GM18502 (cell line): Measurements from ENCODE around the gene FOXN3.
"Not testable (repeated sequence)": the region's sequence is repeated elsewhere in the genome, so short reads cannot be mapped to it uniquely, and the experiment has no call there.

Experiments
- ATAC-seq: cut with Tn5 transposase; IDR thresholded peaks from one replicate; pipeline ENCODE4 v1.9.1; 2021; ENCODE audit warnings: mild to moderate bottlenecking; ENCODE audit not compliant: unreplicated experiment, poor library complexity

FOXN3 gene

GRCh38 chr14:89259951-89260609, 157.0 kb downstream of the FOXN3 start:
- ATAC-seq = no peak

- peak; percentile 55 for ATAC-seq
These were observed 158.2 kb downstream of the FOXN3 start for GRCh38 chr14:89258728-89259273.

DNA sequence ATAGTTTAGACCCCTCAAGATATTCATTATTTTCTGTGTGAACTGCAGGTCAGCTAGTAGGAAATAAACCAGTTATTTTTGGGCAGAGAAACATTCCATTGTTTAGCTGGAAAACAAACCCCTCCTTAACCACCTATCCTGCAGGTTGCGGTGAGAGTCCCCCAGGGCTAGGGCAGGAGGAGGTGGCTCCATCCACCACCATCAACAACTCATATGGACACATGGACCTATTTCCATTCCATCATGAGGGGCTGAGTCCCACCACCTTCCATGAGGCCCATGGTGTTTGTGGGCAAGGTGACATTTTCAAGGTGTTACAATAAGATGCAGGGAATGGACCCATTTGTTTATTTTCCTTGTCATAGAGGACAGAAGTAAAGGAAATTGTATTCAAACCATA, 160.1 kb downstream of the FOXN3 start:
- ATAC-seq = no peak

GRCh38 chr14:89256283-89256682, 160.8 kb downstream of the FOXN3 start:
- ATAC-seq = no peak

DNA sequence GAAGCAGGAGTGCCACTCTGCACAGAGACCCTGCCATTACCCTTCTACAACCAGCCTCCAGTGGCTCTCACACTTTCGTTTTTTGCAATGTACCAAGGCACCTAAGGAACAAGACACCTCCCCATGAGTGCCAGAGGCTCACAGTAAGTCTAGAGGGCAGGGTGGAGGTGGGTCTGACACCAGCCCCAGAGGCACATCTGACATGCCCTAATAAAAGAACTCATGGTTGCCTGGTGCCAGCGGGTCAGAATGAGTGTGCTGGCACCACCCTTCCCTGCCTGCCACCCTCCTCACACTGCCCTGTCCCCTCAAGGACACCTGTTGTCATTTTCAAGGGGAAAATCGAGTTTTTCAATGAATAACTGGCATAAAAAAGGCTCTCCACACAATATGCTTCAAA, 161.2 kb downstream of the FOXN3 start:
- no peak for ATAC-seq

DNA sequence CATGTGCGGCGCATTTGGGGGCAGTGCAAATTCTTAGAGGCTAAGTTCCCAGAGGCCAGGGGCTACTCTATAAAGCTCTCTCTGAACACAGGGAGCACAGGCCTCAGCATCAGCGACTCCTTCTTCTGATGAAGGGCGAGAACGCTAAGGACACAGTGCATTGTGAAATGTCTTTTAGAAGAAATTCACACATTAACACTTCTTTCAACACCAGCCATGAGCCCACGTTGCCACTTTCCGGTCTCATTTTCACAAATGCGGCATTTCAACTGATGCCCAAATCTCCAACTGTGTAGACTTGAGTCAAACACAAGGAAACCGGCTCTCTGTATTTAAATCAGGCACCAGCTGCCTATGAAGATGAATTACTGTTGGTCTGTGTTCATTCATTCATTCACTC, 162.0 kb downstream of the FOXN3 start:
- ATAC-seq = no peak

DNA sequence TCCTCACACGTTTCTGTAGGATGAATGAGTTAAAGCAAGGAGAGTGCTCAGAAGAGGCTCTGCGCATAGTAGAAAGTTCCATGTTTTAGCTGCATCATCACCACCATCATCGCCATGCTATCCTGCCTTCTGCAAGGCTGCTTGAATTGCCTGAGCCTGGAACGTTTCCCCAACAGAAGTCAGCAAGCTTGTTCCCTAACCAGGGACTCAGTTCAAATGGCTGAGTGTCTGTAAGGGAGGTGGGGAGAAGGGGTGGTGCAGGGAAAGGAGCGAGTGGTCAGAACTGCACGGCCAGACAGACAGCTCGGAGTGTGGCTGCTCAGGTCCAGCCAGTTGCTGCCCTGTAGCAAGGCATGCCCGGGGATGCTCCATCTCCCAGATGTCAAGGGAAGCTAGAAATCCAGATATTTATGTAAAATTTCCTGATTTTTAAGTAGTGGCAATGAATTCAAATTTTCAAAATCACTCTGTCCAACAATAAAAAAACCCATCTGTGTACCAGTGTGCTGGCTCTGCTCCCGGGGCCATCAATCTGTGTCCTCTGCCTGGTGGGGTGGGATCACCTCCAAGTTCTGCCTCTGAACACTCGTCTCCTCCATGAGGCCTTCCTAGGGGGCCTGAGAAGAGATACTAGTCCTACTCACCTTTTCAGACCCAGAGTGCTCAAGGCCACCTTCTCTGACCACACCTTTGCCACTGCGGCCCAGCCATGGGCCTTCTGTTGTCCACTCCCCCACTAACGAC, 162.7 kb downstream of the FOXN3 start:
- ATAC-seq = no peak

- ATAC-seq = no peak
These were observed 164.0 kb downstream of the FOXN3 start for GRCh38 chr14:89252887-89253532.

- ATAC-seq = no peak
These were observed 166.0 kb downstream of the FOXN3 start for GRCh38 chr14:89251061-89251460.

- ATAC-seq = not testable (repeated sequence)
These were observed 166.4 kb downstream of the FOXN3 start for GRCh38 chr14:89250655-89250975.

DNA sequence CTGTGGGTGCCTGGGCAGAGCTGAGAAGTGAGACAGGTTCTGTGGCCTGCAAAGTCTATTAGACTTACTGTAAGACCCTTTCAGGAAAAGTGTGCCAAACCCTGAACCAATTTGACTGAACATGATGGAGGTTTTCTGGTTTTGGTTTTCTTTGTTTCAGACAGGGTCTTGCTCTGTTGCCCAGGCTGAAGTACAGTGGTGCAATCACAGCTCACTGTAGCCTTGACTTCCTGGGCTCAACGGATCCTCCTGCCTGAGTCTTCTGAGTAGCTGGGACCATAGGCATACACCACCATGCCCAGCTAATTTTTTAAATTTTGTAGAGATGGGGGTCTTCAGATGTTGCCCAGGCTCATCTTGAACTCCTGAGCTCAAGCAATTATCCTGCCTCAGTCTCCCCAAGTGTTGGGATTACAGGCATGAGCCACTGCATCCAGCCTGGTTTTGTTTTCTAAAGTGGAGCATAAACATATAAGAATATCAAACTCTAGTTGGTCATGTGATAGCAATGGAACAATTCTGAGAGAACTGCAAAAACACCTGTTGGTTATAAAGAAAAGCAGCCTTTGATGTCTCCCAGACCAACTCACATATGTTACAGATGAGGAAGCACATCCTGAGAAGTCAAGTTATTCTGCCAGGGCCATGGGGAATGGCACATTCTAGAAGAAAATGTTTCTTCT, 166.9 kb downstream of the FOXN3 start:
- ATAC-seq = no peak

GRCh38 chr14:89249065-89249695, 167.9 kb downstream of the FOXN3 start:
- no peak for ATAC-seq

DNA sequence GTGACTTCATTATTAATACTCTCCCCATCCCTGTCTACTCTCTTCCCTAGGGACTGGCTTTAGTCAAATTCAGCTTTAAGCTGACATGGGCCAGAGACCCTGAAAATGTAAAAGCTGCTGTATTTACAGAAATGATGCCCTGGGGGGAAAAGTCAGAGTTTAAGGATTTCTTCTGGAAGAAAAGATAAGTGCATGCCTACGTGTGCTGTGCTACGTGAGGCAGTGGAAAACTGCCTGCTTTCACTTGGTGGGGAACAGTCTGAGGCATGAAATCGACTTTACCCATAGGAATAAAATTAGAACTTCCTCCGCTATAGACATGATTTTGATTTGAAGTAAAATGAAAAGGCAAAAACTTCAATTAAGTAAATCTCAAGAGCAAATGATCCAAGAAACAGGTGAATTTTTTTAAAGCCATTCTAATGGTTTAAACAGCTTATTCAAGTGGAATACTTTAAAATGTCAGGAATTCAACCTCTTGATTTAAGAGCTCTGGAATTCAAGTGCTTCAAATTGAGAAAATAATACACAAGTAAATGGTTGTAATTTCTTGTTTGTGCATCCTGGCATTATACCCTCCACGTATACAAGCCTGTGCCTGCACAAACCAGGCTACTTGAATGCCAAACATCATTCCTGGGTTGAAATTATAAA, 168.5 kb downstream of the FOXN3 start:
- no peak for ATAC-seq

DNA sequence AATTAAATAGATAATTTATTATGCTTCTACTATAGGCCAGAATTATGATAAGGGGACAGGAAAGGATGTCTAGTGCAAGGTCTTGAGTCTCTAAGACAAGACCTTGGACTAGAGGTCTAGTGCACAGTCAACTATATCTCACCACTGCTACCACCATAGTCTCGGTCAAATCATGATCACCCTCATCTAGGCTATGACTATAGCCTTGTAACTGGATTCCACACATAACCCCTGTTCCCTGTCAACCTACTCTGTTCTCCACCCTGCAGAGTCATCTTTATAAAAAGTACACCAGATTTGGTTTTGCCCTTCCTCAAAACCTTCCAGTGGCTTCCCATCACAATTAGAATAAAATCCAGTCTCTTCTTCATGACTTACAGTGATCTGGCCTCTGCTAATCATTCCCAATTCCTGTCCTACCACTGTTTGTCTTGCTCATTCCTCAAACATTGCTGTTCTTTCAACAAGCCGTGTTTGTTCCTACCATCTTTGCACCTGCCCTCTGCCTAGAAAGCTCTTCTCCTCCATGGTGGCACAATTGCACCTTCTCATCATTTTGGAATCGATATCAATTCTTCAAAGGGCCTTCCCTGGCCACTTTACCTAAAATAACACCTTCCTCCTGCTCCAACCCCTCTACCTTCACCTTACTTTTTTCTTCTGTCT, 169.4 kb downstream of the FOXN3 start:
- ATAC-seq = no peak

DNA sequence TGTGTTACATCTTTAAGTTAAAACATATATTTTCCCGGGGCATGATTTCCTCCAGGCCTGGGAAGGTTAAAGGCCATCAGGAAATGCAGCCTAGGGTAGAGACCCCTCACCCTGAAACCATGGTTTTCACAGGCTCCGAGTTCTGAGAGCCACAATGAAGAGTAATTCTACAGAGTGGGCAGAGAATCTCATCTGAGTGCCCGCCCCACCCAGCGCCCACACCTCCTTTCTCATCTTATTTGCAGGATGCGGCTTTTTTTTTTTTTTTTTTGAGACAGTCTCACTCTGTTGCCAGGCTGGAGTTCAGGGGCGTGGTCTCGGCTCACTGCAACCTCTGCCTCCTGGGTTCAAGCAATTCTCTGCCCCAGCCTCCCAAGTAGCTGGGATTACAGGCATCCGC, 170.7 kb downstream of the FOXN3 start:
- ATAC-seq = no peak

DNA sequence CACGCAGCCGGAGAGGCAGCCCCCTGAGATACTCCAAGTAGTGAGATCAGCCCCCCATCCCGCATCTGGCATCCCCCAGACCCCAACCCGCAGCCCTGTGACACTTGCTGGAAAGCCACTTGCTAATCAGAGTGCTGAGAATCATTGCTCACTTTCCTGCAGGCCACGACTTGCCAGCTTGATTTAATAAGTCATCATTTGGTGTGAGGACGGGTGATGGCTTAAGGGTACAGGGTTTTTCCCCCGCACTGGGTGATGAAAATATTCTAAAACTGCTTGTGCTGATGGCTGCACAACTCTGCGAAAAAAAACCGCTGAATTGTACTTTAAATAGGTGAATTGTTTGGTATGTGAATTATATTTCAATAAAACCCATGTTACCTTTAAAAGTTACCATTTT, 171.2 kb downstream of the FOXN3 start:
- ATAC-seq = no peak

GRCh38 chr14:89244720-89245119, 172.3 kb downstream of the FOXN3 start:
- no peak for ATAC-seq

DNA sequence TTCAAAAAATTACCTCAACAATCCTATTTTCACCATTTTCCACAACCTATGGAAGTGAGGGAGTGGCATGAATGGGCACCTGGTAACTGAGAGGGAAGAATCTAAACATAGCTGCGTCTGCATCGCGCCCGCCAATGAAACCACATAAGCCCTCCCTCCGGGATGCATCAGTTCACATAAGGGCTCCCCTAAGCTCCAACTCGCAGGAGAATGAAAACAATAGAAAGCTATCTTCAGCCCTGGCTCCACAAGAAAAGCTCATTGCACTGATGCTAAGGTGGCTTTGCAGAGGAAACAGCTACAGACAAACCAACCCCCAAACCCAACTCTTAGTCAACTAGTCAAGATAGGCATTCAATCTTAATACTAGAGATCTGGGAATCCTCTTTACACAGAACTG, 173.3 kb downstream of the FOXN3 start:
- no peak for ATAC-seq

DNA sequence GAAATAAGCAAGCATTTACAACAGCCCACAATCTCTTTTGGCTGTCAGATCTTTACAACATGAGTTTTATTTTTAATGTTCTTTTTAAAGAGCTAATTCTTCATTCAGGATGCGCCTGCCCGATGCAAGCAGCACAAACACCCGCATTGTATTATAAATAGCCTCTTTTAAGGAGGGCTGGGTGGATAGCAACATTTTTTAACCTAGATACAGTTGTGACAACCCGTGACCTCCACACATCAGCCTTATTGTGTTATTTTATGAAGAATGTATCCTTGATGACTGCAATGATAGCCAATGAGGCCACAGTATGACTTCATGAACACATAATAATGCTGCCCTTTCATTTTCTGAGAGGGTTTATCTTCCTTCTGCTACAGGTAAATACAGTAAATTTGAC, 173.7 kb downstream of the FOXN3 start:
- no peak for ATAC-seq
